CD14-positive monocyte (primary cell): ENCODE results near the gene FNDC3B. TPM values are rescaled to one million over a fixed set of nuclear protein-coding genes. Genes with fewer than 3 reads are reported as not detected.
A peak's percentile ranks its signal among the peaks of the same experiment; 100 is the strongest.

ENCODE experiments used
- DNase-seq, 3 donors: peaks; one replicate each; pipeline ENCODE4 v3.0.0-alpha.2; 2011 to 2022
- H2AFZ ChIP-seq: 2 replicates; pipeline ENCODE4 v1.6.0; 2012; ENCODE audit warnings: mild to moderate bottlenecking, low read depth, low read length, inconsistent platforms; ENCODE audit not compliant: insufficient read depth, poor library complexity, severe bottlenecking
- H3K27ac ChIP-seq, 2 donors: 1 replicate in 1 of 2; 2 replicates in 1 of 2; pipeline ENCODE4 v1.5.1; 2012 to 2013; ENCODE audit warnings: low read length in 2 of 2, control low read depth in 1 of 2, inconsistent platforms in 1 of 2, low read depth in 1 of 2, mild to moderate bottlenecking in 1 of 2
- H3K27me3 ChIP-seq, 2 donors: one replicate each; pipeline versions ENCODE4 v1.6.0 to v1.6.1; 2011 to 2013; ENCODE audit warnings: low read length in 2 of 2; ENCODE audit not compliant: control insufficient read depth in 2 of 2, insufficient read depth in 2 of 2
- H3K36me3 ChIP-seq, 2 donors: replicated peaks in 1 of 2; 1 replicate in 1 of 2; 2 replicates in 1 of 2; pipeline versions ENCODE4 v1.5.1 to v1.6.1; 2012 to 2013; ENCODE audit warnings: low read length in 2 of 2, control low read depth in 1 of 2, inconsistent platforms in 1 of 2, mild to moderate bottlenecking in 1 of 2; ENCODE audit not compliant: insufficient read depth in 2 of 2, control insufficient read depth in 1 of 2
- H3K4me1 ChIP-seq, 2 donors: 1 replicate in 1 of 2; 2 replicates in 1 of 2; pipeline versions ENCODE4 v1.5.1 to v1.6.1; 2012 to 2013; ENCODE audit warnings: low read length in 2 of 2, control low read depth in 1 of 2, inconsistent platforms in 1 of 2, mild to moderate bottlenecking in 1 of 2, moderate library complexity in 1 of 2; ENCODE audit not compliant: insufficient read depth in 2 of 2, control insufficient read depth in 1 of 2
- H3K4me2 ChIP-seq: replicated peaks from 2 replicates; pipeline ENCODE3; 2012; ENCODE audit warnings: low read length, moderate library complexity, mild to moderate bottlenecking; ENCODE audit not compliant: poor library complexity, severe bottlenecking; ENCODE audit errors: extremely low read depth
- H3K4me3 ChIP-seq, 3 experiments: fragments of 200-600 bp in 1 of 3; sonication (generic) in 1 of 3; replicated peaks in 1 of 3; 1 replicate in 2 of 3; 2 replicates in 1 of 3; pipeline ENCODE4 v1.5.1; 2011 to 2013; ENCODE audit warnings: low read length in 3 of 3, mild to moderate bottlenecking in 3 of 3, control low read depth in 2 of 3, low read depth in 2 of 3, inconsistent platforms in 1 of 3, moderate library complexity in 1 of 3
- H3K79me2 ChIP-seq: 2 replicates; pipeline ENCODE4 v1.6.0; 2012; ENCODE audit warnings: mild to moderate bottlenecking, control low read depth, inconsistent platforms, low read length, moderate library complexity; ENCODE audit not compliant: insufficient read depth
- H3K9ac ChIP-seq: 2 replicates; pipeline ENCODE4 v1.6.0; 2017; ENCODE audit warnings: low read length, mild to moderate bottlenecking; ENCODE audit not compliant: insufficient read depth, poor library complexity, severe bottlenecking
- H3K9me3 ChIP-seq, 2 donors: replicated peaks in 1 of 2; 1 replicate in 1 of 2; 2 replicates in 1 of 2; pipeline versions ENCODE4 v1.5.1 to v1.6.1; 2012 to 2013; ENCODE audit warnings: low read length in 2 of 2, control low read depth in 1 of 2; ENCODE audit not compliant: control insufficient read depth in 1 of 2, insufficient read depth in 1 of 2
- H4K20me1 ChIP-seq: 2 replicates; pipeline ENCODE4 v1.6.0; 2012; ENCODE audit warnings: mild to moderate bottlenecking, low read length, control low read depth, moderate library complexity; ENCODE audit not compliant: insufficient read depth
- H3K27ac Mint-ChIP-seq, 7 donors: one replicate each; pipeline ENCODE4 v1.8.0; 2020; ENCODE audit warnings: mild to moderate bottlenecking in 7 of 7, mixed read lengths in 7 of 7, moderate library complexity in 6 of 7, inconsistent platforms in 2 of 7
- H3K27me3 Mint-ChIP-seq, 3 donors: one replicate each; pipeline ENCODE4 v1.8.0; 2021 to 2022; ENCODE audit warnings: low read depth in 3 of 3, mild to moderate bottlenecking in 3 of 3, mixed read lengths in 3 of 3, moderate library complexity in 3 of 3, inconsistent platforms in 1 of 3
- H3K36me3 Mint-ChIP-seq, 2 donors: one replicate each; pipeline ENCODE4 v1.8.0; 2020; ENCODE audit warnings: mixed read lengths in 2 of 2, inconsistent platforms in 1 of 2, mild to moderate bottlenecking in 1 of 2
- H3K4me1 Mint-ChIP-seq: one replicate; pipeline ENCODE4 v1.8.0; 2020; ENCODE audit warnings: mild to moderate bottlenecking, mixed read lengths
- H3K4me3 Mint-ChIP-seq, 2 donors: one replicate each; pipeline ENCODE4 v1.8.0; 2020; ENCODE audit warnings: mild to moderate bottlenecking in 2 of 2, mixed read lengths in 2 of 2, moderate library complexity in 1 of 2
- H3K9me3 Mint-ChIP-seq, 7 donors: one replicate each; pipeline ENCODE4 v1.8.0; 2020 to 2022; ENCODE audit warnings: mixed read lengths in 7 of 7, mild to moderate bottlenecking in 6 of 7, moderate library complexity in 6 of 7, inconsistent platforms in 2 of 7
- CTCF ChIP-seq: fragments of 200-600 bp; IDR thresholded peaks from one replicate; pipeline ENCODE4 v1.8.0; 2022; ENCODE audit warnings: antibody characterized with exemption, mild to moderate bottlenecking
- WGBS: methylation state at CpG from one replicate; pipeline ENCODE4 v1.1.5; 2013; ENCODE audit warnings: missing lambda C conversion rate; ENCODE audit not compliant: insufficient coverage; 5-methylcytosine and 5-hydroxymethylcytosine counted together
- intact Hi-C, 2 donors: fragments of 100-400 bp; cut with micrococcal nuclease; formaldehyde crosslinking; loops; one replicate each; pipeline versions ENCODE4 v1.15.0 to v1.15.1; 2023
- polyA plus RNA-seq, 3 donors: library from polyadenylated mRNA; depleted of rRNA in 1 of 3; unstranded in 2 of 3; stranded (reverse) in 1 of 3; fragments of 300-500 nt in 2 of 3; fragments of >200 nt in 1 of 3; fragmentation: Illumina TruSeq in 2 of 3; gene quantifications; 1 replicate in 2 of 3; 2 replicates in 1 of 3; pipeline ENCODE4 v1.2.3, GENCODE V29; 2012 to 2021

FNDC3B gene
- polyA plus RNA-seq, 3 donors, result 19.6 to 36.1 (median 25.7) TPM

GRCh38 chr3:172115787-172116186 lies 76.4 kb downstream of the FNDC3B start:
- WGBS, result no CpG with 5 or more reads among the region's 4 CpGs
- peaks cover 18 to 36% of the 10 kb centered on the region in 2 donors for H3K4me1 ChIP-seq
- peaks cover 58% of the 10 kb centered on the region for H4K20me1 ChIP-seq
- no peak for TF ChIP-seq CTCF
- Mint-ChIP-seq H3K9me3 (no peaks in the 10 kb centered on the region), H3K4me3 (no peak overlapping the region), H3K4me1 (peaks cover 39% of the 10 kb centered on the region), H3K36me3 (peaks cover 64 to 65% of the 10 kb centered on the region in 2 donors), H3K27ac (peak overlapping the region in 1 of 7 donors; percentile 17), H3K27me3 (no peaks in the 10 kb centered on the region)
- H3K9me3 ChIP-seq, result no peaks in the 10 kb centered on the region
- H3K9ac ChIP-seq, result no peak overlapping the region
- H3K36me3 ChIP-seq, result peaks cover 20 to 58% of the 10 kb centered on the region in 2 donors
- DNase-seq, result no peak
- no peak overlapping the region for H3K4me2 ChIP-seq
- no peaks in the 10 kb centered on the region for H3K27me3 ChIP-seq
- H3K27ac ChIP-seq, result peak overlapping the region in 1 of 2 donors; percentile 52
- peaks cover 99% of the 10 kb centered on the region for H3K79me2 ChIP-seq
- H3K4me3 ChIP-seq, result no peak overlapping the region
- intact Hi-C loops, result no loop called here
- H2AFZ ChIP-seq, result no peak overlapping the region

GRCh38 chr3:172118019-172118418 lies 78.6 kb downstream of the FNDC3B start:
- H3K9me3 ChIP-seq, result no peaks in the 10 kb centered on the region
- peak overlapping the region in 1 of 2 donors; percentile 42 for H3K27ac ChIP-seq
- Mint-ChIP-seq H3K4me1 (peaks cover 37% of the 10 kb centered on the region), H3K27me3 (no peaks in the 10 kb centered on the region), H3K27ac (peak overlapping the region; percentile 9 to 79 (median 49)), H3K9me3 (no peaks in the 10 kb centered on the region), H3K36me3 (peaks cover 62 to 69% of the 10 kb centered on the region in 2 donors), H3K4me3 (no peak overlapping the region)
- no peak overlapping the region for H3K4me3 ChIP-seq
- no peak for TF ChIP-seq CTCF
- peaks cover 99% of the 10 kb centered on the region for H3K79me2 ChIP-seq
- peaks cover 45% of the 10 kb centered on the region for H4K20me1 ChIP-seq
- H3K36me3 ChIP-seq, result peaks cover 20 to 70% of the 10 kb centered on the region in 2 donors
- no peak overlapping the region for H3K9ac ChIP-seq
- WGBS, result no CpG with 5 or more reads among the region's 4 CpGs
- no peak for DNase-seq
- intact Hi-C loops, result no loop called here
- H2AFZ ChIP-seq, result no peak overlapping the region
- H3K4me1 ChIP-seq, result peaks cover 18 to 35% of the 10 kb centered on the region in 2 donors
- no peak overlapping the region for H3K4me2 ChIP-seq
- H3K27me3 ChIP-seq, result no peaks in the 10 kb centered on the region
